Activated naive CD4-positive, alpha-beta T cell treated with anti-CD3 and anti-CD28 coated beads, Interleukin-2, amount 50 U/mL, for 16 hours (primary cell): Measurements from ENCODE around the gene CA6.
"Not testable (repeated sequence)": the region's sequence is repeated elsewhere in the genome, so short reads cannot be mapped to it uniquely, and the experiment has no call there.

ENCODE experiments used
- DNase-seq: peaks from one replicate; pipeline ENCODE4 v3.0.0-alpha.2; 2020

Gene CA6

DNA sequence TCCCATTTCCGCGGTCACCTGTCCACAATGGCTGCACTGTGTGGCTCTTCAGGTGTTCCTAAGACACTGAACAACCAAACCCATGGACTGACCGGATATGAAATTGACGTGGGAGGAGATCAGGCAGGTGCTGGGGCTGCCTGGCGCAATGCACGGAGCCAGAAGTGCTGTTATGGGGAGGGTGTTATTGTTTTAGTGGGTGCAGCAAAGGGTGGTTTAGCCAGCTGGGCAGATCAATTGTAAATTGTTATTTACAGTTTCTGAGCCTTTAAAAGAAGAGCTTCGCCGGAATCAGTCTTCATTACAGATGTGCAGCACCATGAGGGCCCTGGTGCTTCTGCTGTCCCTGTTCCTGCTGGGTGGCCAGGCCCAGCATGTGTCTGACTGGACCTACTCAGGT lies at the start of gene CA6:
TSS of gene CA6 (plus strand) at position 301 of the 400 bp plus-strand sequence. CDS start at position 320, 19 bp downstream.
- no peak for DNase-seq

DNA sequence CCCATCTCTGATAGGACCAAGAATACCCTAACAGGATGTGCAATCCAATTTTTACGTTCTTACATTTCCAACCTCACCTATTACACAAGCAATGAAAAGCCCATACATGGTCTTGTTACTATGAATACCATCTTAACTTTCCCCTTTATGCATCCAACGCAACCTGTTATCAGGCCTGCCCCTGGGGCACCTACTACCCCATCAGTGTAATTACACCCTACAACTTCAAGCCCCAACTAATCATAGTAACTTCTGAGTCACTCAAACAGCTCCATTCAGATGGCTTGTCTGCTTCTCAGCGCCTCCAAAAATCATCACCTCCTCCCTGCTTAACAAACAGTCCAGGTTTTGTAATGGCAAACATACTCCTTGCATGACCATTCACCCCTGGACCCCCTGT lies 48.9 kb upstream of the CA6 start:
- DNase-seq = not testable (repeated sequence)

DNA sequence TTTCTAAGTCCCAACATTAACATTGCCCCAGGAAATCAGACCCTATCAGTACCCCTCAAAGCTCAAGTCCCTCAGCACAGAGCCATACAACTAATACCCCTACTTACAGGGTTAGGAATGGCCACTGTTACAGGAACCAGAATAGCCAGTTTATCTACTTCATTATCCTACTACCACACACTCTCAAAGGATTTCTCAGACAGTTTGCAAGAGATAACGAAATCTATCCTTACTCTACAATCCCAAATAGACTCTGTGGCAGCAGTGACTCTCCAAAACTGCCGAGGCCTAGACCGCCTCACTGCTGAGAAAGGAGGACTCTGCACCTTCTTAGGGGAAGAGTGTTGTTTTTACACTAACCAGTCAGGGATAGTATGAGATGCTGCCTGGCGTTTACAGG lies 48.2 kb upstream of the CA6 start:
- DNase-seq = not testable (repeated sequence)

DNA sequence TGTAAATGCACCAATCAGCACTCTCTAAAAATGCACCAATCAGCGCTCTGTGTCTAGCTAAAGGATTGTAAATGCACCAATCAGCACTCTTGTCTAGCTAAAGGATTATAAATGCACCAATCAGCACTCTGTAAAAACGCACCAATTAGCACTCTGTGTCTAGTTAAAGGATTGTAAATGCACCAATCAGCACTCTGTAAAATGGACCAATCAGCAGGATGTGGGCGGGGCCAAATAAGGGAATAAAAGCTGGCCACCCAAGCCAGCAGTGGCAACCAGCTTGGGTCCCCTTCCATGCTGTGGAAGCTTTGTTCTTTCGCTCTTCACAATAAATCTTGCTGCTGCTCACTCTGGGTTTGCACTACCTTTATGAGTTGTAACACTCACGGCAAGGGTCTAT lies 47.2 kb upstream of the CA6 start:
- not testable (repeated sequence) for DNase-seq

DNA sequence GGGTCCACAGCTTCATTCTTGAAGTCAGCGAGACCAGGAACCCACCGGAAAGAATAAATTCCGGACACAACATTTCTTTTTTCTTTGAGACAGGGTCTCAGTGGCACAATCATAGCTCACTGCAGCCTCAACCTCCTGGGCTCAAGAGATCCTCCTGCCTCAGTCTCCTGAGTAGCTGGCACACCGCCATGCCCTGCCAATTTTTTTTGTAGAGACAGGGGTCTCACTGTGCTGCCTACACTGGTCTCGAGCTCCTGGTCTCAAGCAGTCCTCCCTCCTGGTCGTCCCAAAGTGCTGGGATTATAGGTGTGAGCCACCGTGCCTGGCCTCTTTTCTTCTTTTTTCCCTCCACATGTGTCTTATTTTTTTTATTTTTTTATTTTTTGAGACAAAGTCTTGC lies 46.6 kb upstream of the CA6 start:
- DNase-seq = no peak

DNA sequence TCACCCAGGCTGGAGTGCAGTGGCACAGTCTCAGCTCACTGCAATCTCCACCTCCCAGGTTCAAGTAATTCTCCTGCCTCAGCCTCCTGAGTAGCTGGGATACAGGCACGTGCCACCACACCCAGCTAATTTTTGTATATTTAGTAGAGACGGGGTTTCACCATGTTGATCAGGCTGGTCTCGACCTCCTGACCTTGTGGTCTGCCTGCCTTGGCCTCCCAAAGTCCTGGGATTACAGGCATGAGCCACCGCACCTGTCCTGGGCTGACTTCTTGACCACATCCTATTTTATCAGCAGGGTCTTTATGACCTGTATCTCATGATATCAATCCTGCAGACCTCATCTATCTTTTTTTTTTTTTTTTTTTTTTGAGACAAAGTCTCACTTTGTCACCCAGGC lies 45.0 kb upstream of the CA6 start:
- DNase-seq = not testable (repeated sequence)

DNA sequence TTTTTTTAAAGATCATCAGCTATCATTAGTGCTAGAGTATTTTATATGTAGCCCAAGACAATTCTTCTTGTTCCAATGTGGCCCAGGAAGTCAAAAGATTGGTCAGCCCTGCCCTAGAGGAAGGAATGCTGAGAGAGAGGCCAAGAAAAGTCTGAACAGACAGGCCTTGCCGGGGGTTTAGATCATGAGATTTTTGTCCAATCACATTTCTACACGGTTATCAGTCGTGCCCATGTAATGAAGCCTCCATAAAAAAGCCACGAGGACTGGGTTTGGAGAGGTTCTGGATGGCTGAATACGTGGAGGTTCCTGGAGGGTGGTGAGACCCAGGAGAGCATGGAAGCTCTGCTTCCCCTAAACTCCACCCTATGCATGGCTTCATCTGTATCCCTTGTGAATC lies 42.9 kb upstream of the CA6 start:
- DNase-seq = no peak

DNA sequence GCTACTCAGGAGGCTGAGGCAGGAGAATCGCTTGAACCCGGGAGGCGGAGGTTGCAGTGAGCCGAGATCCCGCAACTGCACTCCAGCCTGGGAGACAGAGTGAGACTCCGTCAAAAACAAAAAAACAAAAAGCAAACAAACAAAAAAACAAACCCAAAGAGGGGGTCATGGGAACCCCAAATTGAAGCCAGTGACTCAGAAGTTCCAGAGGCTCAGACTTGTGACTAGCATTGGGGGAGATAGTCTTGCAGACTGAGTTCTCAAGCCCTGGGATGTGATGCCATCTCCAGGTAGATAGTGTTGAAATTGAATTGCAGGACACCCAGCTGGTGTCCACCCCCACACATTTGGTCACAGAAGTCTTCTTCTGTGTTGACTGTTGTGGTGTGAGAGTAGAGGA lies 42.3 kb upstream of the CA6 start:
- DNase-seq = no peak

DNA sequence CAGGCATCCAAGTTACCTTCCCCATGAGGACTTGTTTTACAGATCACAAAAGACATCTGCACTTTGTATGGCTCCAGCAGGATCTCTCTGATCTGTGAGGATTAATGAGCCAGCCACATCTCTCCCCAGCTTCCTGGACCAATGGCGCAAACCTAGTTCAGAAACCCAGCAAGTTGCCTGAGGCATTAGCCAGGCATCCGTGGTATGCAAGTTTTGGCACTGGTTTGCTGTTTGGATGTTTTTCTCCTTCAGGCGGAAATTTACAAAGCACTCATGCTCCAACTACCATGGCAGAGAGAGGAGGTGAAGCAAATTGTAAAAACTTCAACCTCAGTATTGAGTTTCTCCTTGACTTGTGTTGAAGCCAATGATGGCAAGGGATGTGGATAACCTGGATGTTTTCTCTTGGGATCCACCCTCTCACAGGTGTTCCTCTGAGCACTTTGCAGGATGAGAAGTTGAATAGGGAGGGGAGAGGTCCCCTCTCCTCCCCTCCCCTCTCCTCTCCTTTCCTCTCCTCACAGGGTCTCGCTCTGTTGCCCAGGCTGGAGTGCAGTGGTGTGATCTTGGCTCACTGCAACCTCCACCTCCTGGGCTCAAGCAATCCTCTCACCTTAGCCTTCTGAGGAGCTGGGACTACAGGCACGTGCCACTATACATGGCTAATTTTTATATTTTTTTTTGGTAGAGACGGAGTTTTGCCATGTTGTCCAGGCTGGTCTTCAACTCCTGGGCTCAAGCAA lies 41.6 kb upstream of the CA6 start:
- DNase-seq = no peak

DNA sequence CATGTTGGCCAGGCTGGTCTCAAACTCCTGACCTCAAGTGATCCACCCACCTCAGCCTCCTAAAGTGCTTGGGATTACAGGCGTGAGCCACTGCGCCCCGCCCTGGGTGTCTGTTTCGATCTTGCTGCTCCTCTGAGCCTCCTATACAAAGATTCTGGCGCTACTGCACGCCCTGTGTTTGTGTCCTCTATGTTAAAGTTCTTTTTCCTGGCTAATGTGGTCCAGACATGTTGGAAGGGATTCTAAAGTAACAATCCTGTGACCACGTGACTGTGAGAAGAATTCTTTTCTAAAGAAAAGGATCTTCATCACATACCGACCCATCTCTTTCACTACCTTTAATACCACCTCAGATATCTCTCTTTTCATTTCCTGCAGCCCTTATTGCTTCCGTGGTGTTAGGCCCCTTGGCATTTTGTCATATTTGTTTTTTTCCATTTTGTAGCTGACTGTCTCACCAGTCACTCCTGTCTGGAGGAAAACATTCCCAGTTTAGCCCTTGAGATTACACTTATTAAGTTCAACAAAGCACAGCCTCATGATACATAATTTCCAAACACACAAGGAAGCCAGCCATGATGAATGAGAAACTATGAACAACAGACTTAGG lies 40.0 kb upstream of the CA6 start:
- DNase-seq = no peak

DNA sequence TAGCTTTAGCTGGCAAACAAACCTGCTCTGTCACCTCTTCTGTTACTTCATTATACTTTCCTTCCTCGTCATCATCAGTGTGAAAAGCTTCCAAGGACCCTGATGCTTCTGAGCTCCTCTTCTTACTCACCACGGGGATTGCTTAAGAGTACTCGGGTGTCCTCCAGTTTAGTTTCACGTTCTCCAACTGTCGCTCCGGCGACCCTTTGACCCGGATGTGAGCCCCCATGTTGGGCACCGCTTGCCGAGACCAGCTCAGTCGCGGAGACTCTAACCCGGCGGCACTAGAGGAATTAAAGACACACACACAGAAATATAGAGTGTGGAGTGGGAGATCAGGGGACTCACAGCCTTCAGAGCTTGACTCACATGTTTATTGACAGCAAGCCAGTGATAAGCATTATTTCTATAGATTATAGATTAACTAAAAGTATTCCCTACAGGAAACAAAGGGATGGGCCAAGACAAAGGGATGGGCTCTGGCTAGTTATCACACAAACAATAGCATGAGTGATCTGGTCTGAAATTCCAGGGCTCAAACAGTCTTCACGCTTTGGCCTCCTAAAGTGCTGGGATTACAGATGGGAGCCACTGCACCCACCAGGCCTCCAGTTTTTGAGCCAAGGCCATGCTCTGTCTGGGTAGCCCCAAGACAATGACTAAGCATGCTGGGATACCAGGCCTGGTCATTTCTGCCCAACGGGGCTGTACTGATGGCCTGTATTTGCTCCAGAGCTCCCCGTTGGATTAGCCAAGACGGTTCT lies 37.1 kb upstream of the CA6 start:
- no peak for DNase-seq

DNA sequence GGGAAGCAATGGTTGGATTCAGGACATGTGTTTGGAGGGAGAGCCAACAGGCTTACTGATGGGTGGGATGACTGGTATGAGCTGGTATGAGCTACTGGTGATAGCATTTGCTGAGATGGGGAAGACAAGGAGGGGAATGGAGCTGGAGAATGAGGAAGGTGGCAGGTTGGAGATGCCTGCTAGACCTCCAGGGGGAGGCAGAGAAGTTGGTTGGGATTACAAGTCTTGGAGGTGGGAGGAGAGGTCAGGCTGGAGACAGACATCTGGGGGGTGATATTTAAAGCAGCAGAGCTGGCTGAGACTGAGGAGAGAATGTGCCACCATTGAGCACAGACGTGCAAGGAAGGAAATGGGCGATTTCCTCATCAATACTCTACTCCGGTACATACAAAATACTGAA lies 35.3 kb upstream of the CA6 start:
- no peak for DNase-seq

DNA sequence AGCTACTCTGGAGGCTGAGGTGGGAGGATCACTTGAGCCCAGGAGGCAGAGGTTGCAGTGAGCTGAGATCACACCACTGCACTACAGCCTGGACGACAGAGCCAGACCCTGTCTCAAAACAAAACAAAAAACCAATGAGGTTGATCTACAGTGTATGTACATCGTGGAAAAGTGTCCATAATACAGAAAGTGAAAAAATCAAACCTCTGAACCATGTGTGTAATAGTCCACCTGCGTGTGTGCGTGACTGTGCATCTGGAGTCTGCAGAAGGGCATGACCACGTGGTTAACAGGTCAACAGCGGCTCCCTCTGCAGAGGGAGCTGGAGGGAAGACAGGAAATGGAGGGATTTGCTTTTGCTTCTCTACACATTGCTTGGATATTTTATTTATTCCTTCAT lies 34.8 kb upstream of the CA6 start:
- DNase-seq = no peak

DNA sequence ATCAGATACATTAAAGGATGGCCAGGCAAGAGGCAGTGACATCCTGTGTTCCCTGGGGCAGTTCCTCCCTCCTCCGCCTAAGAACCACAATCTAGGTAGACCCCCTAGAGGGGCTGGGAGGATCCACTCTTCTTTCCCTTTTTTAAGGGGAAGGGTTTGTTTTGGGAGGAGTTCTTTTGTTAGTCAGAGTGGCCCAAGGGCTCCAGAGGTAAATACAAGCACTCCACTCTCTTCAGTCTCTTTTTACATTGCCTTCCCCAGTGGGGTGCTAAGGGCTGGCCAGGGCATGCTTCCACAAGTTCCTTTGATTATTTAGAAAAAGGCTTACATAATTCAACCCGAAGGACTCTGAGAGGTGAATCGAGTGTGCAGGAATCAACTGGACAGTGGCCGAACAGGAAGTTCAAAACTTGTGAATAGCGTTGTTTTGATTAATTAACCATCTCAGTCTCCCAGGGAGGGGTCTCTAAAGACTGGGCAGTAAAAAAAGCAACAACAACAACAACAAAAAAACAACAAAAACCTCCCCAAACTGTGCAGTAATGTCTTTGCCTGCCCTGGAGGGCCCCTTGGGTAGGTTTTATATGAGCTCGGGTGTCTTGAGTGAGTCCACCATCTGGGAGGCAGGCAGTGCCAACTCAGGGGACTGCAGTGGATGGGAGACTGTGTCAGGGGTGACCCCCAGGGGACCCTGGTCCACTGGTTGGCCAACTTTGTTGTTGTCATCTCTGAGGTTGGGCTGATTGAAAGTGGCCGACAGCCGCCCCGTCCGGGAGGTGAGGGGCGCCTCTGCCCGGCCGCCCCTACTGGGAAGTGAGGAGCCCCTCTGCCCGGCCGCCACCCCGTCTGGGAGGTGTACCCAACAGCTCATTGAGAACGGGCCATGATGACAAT lies 34.0 kb upstream of the CA6 start:
- DNase-seq = no peak

DNA sequence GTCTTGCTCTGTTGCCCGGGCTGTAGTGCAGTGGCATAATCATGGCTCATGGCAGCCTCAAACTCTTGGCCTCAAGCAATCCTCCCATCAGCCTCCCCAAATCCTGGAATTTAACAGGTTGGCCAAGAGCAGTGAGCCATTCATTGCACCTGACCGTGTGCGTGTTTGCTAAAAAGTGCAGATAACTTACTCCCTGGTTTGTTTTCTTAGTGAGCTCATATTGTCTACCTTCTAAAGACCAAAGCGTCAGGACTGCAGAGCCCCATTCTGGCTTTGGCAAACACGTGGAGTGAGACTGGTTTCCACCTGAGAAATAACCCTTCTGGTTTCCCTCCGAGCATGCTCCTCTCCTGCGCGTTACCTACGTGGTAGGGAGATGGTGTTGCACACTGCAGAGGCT lies 32.2 kb upstream of the CA6 start:
- DNase-seq = no peak

DNA sequence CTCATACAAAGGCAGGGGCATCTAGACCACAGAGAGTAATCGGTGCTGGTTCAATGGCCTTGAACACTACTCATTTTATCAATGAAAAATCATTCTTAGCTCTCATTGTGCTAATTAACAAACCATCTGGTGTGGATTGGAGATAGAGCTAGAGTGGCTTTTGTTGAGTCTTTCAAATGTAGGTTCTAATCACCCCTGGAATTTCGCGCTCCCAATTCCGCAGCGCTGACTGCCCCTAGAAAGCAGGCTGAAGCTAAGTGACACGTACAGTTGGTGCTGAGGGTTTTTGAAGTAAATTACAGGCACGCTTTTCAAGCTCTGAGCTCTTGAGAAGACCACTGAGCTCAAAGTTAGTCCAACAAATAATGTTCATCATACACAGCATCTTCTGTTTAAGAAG lies 31.2 kb upstream of the CA6 start:
- no peak for DNase-seq

DNA sequence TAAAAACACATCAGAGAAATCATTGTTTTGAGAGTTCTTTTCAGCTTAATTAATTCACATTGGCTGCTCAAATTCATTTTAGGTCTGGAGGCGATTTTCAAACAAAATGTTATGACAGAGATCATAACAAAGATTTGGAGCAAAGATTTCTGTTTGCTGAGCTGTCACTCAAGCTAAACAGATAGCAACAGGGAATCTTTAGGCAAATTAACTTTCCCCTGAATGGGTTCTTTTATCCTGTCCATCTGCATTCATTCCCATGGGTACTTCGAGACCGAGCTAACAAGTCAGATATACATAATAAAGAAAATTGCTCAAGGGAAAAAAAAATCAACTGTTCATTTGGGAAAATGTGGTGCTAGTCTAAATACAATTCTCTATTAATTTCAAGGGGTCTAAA lies 30.2 kb upstream of the CA6 start:
- DNase-seq = no peak

DNA sequence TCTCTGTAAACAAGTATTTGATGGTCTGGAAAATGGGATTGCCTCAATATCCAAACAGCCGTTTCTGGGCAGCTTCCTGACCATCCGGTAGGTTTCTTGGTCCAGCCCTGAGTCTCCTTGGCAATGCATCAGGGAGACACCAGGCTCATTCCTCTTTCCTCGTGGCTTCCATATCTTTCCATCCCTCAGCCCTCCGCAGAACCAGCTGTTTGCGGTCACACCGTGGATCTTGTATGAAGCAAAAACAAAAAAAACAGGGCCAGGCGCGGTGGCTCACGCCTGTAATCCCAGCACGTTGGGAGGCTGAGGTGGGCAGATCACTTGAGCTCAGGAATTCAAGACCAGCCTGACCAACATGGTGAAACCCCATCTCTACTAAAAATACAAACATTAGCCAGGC lies 28.1 kb upstream of the CA6 start:
- not testable (repeated sequence) for DNase-seq

DNA sequence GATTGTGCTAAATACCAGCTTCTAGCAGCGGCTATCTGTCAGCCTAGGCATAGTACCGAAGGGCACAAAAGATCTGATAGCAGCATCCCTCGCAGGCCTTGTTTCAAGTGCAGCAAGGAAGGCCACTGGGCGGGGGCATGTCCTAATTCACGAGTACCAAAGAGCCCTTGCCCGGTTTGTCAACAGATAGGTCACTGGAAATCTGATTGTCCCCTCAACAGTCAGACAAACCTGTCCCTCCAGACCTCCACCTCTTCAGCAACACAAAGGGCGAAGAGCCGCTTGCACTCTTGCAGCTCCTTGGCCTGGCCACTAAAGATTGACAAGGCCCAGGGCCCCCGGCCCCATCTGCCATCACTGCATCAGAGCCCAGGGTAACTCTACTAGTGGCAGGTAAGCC lies 22.7 kb upstream of the CA6 start:
- no peak for DNase-seq

DNA sequence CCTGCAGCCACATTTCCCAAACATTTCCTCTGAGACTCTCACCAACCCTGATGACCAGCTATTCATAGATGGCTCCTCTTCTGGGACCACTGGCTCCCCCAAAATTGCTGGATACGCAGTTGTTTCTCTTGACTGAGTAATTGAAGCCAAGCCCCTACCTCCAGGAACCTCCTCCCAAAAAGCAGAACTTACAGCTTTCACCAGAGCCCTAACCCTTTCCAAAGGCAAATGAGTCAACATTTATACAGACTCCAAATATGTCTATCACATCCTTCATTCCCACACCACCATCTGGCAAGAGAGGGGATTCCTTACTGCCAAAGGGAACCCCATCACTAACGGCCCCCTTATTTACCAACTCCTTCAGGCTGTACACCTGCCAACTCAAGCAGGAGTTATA lies 20.3 kb upstream of the CA6 start:
- no peak for DNase-seq

DNA sequence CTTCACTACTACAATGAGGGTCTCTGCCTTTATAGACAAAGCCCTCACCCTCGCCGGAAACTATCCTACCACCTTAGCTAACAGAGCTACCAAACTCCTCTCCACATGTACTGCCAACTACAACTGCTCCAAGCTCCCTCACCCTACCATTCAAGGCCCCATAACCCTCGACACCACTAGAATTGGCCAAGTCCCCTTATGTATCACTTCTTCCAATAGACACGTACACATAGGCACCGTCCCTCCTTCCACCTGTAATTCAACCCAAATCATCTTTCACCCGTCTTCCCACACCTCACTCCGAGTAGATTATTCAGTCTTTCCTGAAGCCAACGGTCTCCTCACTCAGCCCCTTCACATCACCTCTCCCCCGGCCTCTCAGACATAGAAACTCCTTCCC lies 19.7 kb upstream of the CA6 start:
- DNase-seq = no peak

DNA sequence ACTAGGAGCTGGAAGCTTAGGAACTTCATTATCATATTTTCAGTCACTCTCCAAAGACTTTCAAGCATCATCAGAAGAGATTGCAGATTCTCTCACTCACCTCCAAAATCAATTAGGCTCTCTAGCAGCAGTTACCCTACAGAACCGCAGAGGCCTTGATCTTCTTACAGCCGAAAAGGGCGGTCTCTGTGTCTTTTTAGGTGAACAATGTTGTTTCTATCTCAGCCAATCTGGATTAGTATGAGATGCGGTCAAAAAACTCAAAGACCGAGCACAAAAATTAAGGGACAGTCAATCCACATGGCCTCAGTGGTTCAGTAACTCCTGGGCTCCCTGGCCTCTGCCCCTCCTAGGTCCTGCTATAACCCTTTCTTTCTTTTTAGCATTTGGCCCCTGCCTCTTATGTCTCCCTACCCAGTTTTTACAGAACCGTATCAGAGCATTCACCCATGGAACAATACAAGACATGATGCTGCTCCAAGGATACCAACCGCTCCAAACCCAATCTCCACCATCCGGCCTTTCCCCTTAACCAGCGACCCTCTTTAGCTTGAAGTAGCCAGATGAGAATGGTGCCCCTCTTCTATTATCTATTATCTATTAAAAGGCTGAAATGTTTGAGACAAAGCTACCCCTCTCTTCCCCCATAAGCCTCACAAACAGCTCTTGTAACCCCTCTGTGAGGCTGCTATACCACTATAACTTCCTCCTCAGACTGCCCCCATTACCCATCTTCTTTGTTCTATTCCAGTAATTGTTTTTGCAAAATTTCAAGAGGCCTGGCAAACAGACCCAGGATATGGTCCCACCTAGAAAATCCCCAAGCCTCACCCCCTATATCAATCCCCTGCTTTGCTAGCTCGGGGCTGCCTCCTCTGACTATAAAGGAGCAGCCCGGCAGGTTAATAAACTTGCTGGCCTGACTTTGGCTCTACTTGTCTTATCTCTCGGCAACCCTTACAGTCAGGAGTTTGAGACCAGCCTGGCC lies 18.7 kb upstream of the CA6 start:
- no peak for DNase-seq
